DOHH2 (cell line): ENCODE measurements around the gene BANP.
"Not testable (repeated sequence)": the region's sequence is repeated elsewhere in the genome, so short reads cannot be mapped to it uniquely, and the experiment has no call there.

Experiments used
- EZH2phosphoT487 ChIP-seq: fragments of 200-600 bp; sonication (generic); IDR thresholded peaks from 2 replicates; pipeline ENCODE4 v1.6.1; 2017; ENCODE audit warnings: borderline replicate concordance, mild to moderate bottlenecking, antibody characterized with exemption, low read length, moderate library complexity, mixed read lengths
- TF ChIP-seq, protein P1 (sequence below): fragments of 200-600 bp; sonication (generic); IDR thresholded peaks from one replicate; pipeline ENCODE4 v1.5.1; 2014; ENCODE audit warnings: antibody characterized with exemption, mild to moderate bottlenecking, low read depth, low read length; ENCODE audit not compliant: poor library complexity, severe bottlenecking

DNA sequence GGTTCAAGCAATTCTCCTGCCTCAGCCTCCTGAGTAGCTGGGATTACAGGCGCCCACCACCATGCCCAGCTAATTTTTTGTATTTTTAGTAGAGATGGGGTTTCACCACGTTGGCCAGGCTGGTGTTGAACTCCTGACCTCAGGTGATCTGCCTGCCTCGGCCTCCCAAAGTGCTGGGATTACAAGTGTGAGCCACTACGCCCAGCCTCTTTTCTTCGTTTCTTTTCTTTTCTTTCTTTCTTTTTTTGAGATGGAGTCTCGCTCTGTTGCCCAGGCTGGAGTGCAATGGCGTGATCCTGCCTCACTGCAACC lies 14.0 kb upstream of the BANP start:
- TF ChIP-seq, protein P1, sequence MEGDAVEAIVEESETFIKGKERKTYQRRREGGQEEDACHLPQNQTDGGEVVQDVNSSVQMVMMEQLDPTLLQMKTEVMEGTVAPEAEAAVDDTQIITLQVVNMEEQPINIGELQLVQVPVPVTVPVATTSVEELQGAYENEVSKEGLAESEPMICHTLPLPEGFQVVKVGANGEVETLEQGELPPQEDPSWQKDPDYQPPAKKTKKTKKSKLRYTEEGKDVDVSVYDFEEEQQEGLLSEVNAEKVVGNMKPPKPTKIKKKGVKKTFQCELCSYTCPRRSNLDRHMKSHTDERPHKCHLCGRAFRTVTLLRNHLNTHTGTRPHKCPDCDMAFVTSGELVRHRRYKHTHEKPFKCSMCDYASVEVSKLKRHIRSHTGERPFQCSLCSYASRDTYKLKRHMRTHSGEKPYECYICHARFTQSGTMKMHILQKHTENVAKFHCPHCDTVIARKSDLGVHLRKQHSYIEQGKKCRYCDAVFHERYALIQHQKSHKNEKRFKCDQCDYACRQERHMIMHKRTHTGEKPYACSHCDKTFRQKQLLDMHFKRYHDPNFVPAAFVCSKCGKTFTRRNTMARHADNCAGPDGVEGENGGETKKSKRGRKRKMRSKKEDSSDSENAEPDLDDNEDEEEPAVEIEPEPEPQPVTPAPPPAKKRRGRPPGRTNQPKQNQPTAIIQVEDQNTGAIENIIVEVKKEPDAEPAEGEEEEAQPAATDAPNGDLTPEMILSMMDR: not testable (repeated sequence)
- not testable (repeated sequence) for TF ChIP-seq EZH2phosphoT487
